Right atrium auricular region (tissue), 2 donors: ENCODE results near the gene GRIK4. TPM values are rescaled to one million over a fixed set of nuclear protein-coding genes. Genes with fewer than 3 reads are reported as not detected.
"Not testable (repeated sequence)": the region's sequence is repeated elsewhere in the genome, so short reads cannot be mapped to it uniquely, and the experiment has no call there.

ENCODE experiments used
- DNase-seq: peaks from one replicate; pipeline ENCODE4 v3.0.0-alpha.2; 2019; ENCODE audit warnings: low spot score
- H3K27ac ChIP-seq, 2 donors: fragments of 200-600 bp; sonication (generic); 1 replicate in 1 of 2; 2 replicates in 1 of 2; pipeline ENCODE4 v1.5.1; 2016 to 2019
- H3K27me3 ChIP-seq, 2 donors: fragments of 200-600 bp; sonication (generic); one replicate each; pipeline versions ENCODE4 v1.5.1 to v1.6.0; 2017 to 2019
- H3K36me3 ChIP-seq: fragments of 200-600 bp; sonication (generic); one replicate; pipeline ENCODE4 v1.5.1; 2016
- H3K4me1 ChIP-seq, 2 donors: fragments of 200-600 bp; sonication (generic); one replicate each; pipeline versions ENCODE4 v1.5.1 to v1.6.0; 2017 to 2019
- H3K4me3 ChIP-seq, 2 donors: fragments of 200-600 bp; sonication (generic); 1 replicate in 1 of 2; 2 replicates in 1 of 2; pipeline ENCODE4 v1.5.1; 2017 to 2019; ENCODE audit warnings: mild to moderate bottlenecking in 1 of 2, moderate library complexity in 1 of 2
- H3K9me3 ChIP-seq, 2 donors: fragments of 200-600 bp; sonication (generic); one replicate each; pipeline ENCODE4 v1.5.1; 2019
- total RNA-seq, 2 donors: library from RNA; depleted of rRNA; stranded (reverse); fragments of >200 nt; gene quantifications; one replicate each; pipeline ENCODE4 v1.1.0, GENCODE V29; 2016
- TF ChIP-seq, protein P1 (sequence below), 2 donors: fragments of 200-600 bp; sonication (generic); IDR thresholded peaks; one replicate each; pipeline ENCODE4 v1.5.1; 2019; ENCODE audit warnings: antibody characterized with exemption in 2 of 2

The GRIK4 gene
- total RNA-seq, 2 donors from 2014 or later, result 0.04 to 0.30 TPM

DNA sequence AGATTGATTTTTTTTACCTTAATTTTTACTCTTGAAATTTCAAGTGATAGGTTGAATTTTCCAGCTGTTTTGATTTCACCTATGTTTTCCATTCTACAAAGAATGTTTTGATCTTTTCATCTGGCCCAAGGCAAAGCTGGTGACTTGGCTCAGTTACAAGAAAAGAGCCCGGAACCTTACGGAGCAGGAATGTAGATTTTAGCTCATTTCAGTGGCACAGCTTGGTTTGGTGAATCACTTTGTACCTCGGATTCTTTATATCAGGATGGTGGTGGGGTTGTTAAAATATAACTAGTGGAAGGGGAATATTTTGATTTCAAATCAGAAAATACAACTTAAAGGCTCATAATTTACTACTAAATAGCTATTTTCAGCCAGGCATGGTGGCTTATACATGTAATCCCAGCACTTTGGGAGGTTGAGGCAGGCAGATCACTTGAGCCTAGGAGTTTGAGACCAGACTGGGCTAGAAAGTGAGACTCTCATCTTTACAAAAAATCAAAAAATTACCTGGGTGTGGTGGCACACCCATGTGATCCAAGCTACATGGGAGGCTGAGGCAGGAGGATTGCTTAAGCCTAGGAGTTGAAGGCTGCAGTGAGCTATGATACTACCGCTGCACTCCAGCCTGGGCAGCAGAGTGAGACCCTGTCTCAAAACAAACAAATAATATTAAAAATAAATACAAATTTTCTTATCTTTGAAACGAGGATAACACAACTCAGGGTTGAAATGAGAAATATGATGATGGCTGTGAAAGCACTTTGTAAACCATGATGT is 9.4 kb upstream of the GRIK4 start:
- Histone ChIP-seq H3K9me3 (no peaks in the 10 kb centered on the region), H3K27me3 (peaks cover 0 to 3% of the 10 kb centered on the region in 2 donors), H3K36me3 (no peaks in the 10 kb centered on the region), H3K4me3 (no peak overlapping the region), H3K4me1 (no peaks in the 10 kb centered on the region), H3K27ac (no peak overlapping the region)
- TF ChIP-seq, protein P1, sequence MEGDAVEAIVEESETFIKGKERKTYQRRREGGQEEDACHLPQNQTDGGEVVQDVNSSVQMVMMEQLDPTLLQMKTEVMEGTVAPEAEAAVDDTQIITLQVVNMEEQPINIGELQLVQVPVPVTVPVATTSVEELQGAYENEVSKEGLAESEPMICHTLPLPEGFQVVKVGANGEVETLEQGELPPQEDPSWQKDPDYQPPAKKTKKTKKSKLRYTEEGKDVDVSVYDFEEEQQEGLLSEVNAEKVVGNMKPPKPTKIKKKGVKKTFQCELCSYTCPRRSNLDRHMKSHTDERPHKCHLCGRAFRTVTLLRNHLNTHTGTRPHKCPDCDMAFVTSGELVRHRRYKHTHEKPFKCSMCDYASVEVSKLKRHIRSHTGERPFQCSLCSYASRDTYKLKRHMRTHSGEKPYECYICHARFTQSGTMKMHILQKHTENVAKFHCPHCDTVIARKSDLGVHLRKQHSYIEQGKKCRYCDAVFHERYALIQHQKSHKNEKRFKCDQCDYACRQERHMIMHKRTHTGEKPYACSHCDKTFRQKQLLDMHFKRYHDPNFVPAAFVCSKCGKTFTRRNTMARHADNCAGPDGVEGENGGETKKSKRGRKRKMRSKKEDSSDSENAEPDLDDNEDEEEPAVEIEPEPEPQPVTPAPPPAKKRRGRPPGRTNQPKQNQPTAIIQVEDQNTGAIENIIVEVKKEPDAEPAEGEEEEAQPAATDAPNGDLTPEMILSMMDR (IDR thresholded peaks at IDR 0.05), result no peak
- no peak for DNase-seq

DNA sequence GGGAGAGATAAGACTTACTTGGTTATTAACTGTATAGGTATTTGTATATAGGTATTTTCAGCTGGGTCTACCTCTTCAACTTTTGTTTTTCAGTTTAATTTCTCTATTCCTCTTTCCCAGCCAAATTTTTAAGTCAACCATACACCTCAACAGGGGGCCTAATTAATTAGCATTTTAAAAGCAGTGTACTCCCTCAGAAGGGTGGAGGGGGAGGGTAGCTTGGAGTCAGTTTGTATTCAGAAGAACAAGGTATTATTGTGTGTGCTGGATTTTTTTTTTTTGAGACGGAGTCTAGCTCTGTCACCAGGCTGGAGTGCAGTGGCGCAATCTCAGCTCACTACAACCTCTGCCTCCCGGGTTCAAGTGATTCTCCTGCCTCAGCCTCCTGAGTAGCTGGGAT is 8.0 kb upstream of the GRIK4 start:
- H3K9me3 ChIP-seq, H3K4me1 ChIP-seq, H3K27ac ChIP-seq, H3K36me3 ChIP-seq, H3K27me3 ChIP-seq, DNase-seq, H3K4me3 ChIP-seq: not testable (repeated sequence)

DNA sequence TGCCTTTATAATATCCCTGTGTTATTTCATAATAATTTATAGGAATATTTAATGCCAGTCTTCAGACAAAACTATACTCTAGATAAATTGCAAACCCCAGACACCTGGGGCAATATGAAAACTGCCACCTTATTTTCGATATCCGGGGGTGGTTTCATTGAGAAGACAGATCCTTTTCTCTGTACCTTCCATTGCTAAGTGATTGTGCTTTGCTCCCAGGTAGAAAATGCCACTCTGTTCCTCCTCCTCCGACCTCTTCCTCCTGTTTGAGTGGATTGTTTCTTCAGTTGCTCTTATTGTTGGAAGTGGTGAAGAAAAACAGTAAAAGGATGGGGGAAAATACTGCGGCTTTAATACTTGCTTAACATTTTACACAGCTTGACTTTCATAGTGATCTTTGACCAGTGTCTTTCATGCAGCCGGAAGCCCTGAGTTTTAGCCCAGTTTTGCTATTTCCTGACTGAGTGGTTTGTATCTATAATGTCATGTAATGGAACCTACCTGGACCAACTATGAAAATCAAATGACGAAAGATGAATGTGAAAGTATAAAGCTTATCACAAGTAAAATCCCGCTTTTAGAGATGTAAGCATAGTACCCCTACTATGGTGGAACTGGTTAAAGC is 5.6 kb upstream of the GRIK4 start:
- Histone ChIP-seq H3K27me3 (peaks cover 0 to 3% of the 10 kb centered on the region in 2 donors), H3K9me3 (no peaks in the 10 kb centered on the region), H3K36me3 (no peaks in the 10 kb centered on the region), H3K27ac (no peak overlapping the region), H3K4me3 (no peak overlapping the region), H3K4me1 (no peaks in the 10 kb centered on the region)
- TF ChIP-seq, protein P1 (IDR thresholded peaks at IDR 0.05), result no peak
- DNase-seq, result no peak

DNA sequence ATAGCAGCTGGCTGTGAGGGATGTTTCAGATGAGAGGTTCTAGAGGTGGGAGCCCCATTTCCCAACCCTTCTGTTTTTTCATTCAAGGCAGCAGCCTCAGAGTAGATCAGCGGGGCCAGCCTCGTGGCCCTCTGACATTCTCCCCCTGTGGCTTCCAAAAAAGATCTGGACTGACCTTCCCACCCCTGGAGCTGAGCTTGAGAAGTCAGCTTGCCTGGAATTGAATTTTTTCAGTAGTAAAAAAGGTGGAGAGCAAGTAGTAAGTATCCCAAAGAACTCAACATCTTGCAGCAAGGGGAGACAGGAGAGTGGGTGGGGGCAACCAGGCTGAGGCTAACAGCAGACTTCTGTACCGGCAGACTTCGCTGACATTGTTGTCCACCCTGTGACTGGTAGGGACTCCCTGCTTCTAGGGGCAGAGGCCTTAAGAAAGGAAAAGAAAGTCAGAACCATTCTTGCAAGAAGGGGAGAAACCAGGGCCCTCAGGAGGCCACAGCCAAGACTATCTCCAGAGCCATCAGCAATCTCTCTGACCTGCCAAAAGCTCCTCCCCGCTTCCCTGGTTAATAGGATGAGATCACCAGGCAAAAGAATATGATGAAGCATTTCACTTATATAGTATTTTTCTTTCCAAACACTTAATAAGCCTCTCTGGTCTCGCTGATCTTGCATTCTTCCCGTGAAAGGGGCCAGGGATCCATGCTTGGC is 2.0 kb upstream of the GRIK4 start:
- no peak overlapping the region for H3K4me3 ChIP-seq
- no peak for DNase-seq
- TF ChIP-seq, protein P1 (IDR thresholded peaks at IDR 0.05), result no peak
- peaks cover 0 to 3% of the 10 kb centered on the region in 2 donors for H3K27me3 ChIP-seq
- peaks cover 0 to 7% of the 10 kb centered on the region in 2 donors for H3K4me1 ChIP-seq
- H3K27ac ChIP-seq, result no peak overlapping the region
- H3K36me3 ChIP-seq, result no peaks in the 10 kb centered on the region
- H3K9me3 ChIP-seq, result no peaks in the 10 kb centered on the region

DNA sequence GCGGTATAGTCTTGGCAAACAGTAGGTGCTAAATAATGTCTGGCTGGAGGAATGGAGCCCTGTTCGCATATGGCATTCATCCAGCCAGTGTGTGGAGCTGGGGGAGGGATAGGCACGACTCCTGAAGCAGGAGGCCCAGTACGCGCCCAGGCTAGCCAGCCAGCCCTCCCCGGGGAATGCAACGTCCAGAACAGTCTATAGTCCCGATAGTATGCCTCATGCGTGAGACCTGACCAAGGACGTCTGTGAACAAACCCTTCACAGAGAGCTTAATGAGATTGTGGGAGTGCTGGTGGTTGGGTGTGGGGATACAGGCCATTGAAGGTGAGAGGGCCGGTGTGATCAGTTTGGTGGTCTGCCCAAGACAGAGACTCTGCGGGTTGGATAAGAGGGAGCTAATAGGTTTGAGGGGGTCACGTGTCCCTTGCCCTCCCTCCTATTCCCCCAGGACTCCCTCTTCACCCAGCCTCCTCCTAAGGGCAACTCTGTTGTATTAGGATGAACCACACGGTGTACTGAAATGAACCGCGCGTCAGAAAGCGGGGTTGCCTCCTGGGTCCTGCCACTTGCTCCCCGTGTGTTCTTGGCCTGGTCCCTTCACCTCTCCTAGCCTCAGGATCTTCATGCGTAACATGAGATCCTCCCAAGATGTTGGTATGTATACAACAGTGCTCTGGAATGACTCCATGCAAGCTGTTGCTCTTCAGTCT is 987 bp upstream of the GRIK4 start:
- H3K27ac ChIP-seq, result no peak overlapping the region
- DNase-seq, result no peak
- TF ChIP-seq, protein P1 (IDR thresholded peaks at IDR 0.05), result no peak
- peaks cover 0 to 3% of the 10 kb centered on the region in 2 donors for H3K27me3 ChIP-seq
- peaks cover 0 to 7% of the 10 kb centered on the region in 2 donors for H3K4me1 ChIP-seq
- H3K4me3 ChIP-seq, result peak overlapping the region in 1 of 2 donors; percentile 51
- H3K36me3 ChIP-seq, result no peaks in the 10 kb centered on the region
- no peaks in the 10 kb centered on the region for H3K9me3 ChIP-seq
